A673 (cell line): ENCODE data around the gene CMTM7. TPM values are rescaled to one million over a fixed set of nuclear protein-coding genes. Genes with fewer than 3 reads are reported as not detected.

ENCODE experiments used
- BruUV-seq: library from RNA; stranded (reverse); fragments of 400-500 nt; replicated peaks from 2 replicates; lab custom pipeline; 2021; lab: Mats Ljungman, UMichigan
- CTCF ChIA-PET: fragments of 300-600 bp; sonication (Branson Sonifier 250); formaldehyde crosslinking; loops from one replicate; lab custom pipeline; 2022; ENCODE audit warnings: antibody characterized with exemption; lab: Charles Lee
- POLR2A ChIA-PET: fragments of 300-600 bp; sonication (Branson Sonifier 250); formaldehyde crosslinking; loops from one replicate; lab custom pipeline; 2022; ENCODE audit warnings: antibody characterized with exemption; ENCODE audit not compliant: low non-redundant PET; lab: Charles Lee
- DNase-seq: peaks from one replicate; pipeline ENCODE4 v3.0.0-alpha.2; 2015; ENCODE audit warnings: low spot score
- H3K27ac ChIP-seq: fragments of 200-600 bp; sonication (generic); 2 replicates; pipeline ENCODE4 v1.5.1; 2016; ENCODE audit warnings: mixed run types, low read depth, mild to moderate bottlenecking, mixed read lengths, antibody characterized with exemption, low read length; ENCODE audit not compliant: poor library complexity, severe bottlenecking
- H3K27me3 ChIP-seq: fragments of 200-600 bp; sonication (generic); replicated peaks from 2 replicates; pipeline ENCODE4 v1.6.1; 2017; ENCODE audit warnings: mixed run types, low read depth, mild to moderate bottlenecking, mixed read lengths, antibody characterized with exemption, low read length; ENCODE audit not compliant: insufficient read depth, poor library complexity
- H3K36me3 ChIP-seq: fragments of 200-600 bp; sonication (generic); 2 replicates; pipeline ENCODE4 v1.6.1; 2016; ENCODE audit warnings: mixed run types, mild to moderate bottlenecking, mixed read lengths, antibody characterized with exemption, low read length; ENCODE audit not compliant: insufficient read depth, poor library complexity, severe bottlenecking
- H3K4me1 ChIP-seq: fragments of 200-600 bp; sonication (generic); 2 replicates; pipeline ENCODE4 v1.6.1; 2017; ENCODE audit warnings: mixed run types, mild to moderate bottlenecking, mixed read lengths, antibody characterized with exemption, low read length; ENCODE audit not compliant: insufficient read depth, poor library complexity, severe bottlenecking
- H3K4me3 ChIP-seq: fragments of 200-600 bp; sonication (generic); 2 replicates; pipeline ENCODE4 v1.5.1; 2016; ENCODE audit warnings: low read depth, mixed run types, mild to moderate bottlenecking, mixed read lengths, low read length; ENCODE audit not compliant: poor library complexity, severe bottlenecking
- H3K9me3 ChIP-seq: fragments of 200-600 bp; sonication (generic); 2 replicates; pipeline ENCODE4 v1.6.1; 2016; ENCODE audit warnings: mixed run types, low read depth, mild to moderate bottlenecking, mixed read lengths, antibody characterized with exemption, low read length; ENCODE audit not compliant: poor library complexity, severe bottlenecking
- EZH2 ChIP-seq: fragments of 200-600 bp; sonication (generic); IDR thresholded peaks from 2 replicates; pipeline ENCODE4 v1.6.1; 2017; ENCODE audit warnings: borderline replicate concordance, low read depth, mild to moderate bottlenecking, mixed read lengths, antibody characterized with exemption, low read length; ENCODE audit not compliant: poor library complexity, severe bottlenecking
- intact Hi-C: fragments of 100-400 bp; cut with micrococcal nuclease; formaldehyde crosslinking; loops from one replicate; pipeline ENCODE4 v1.10.0; 2022; ENCODE audit not compliant: unreplicated experiment
- total RNA-seq: library from RNA; stranded (reverse); gene quantifications from 2 replicates; pipeline ENCODE4 v1.2.3, GENCODE V29; 2021
- TF ChIP-seq, protein P1 (sequence below): fragments of 300-800, 200-600 bp; sonication (generic); conservative IDR thresholded peaks from 2 replicates; pipeline ENCODE4 v1.5.1; 2017; ENCODE audit warnings: low read depth, mild to moderate bottlenecking, antibody characterized with exemption, low read length, moderate library complexity, mixed read lengths

CMTM7 gene
- total RNA-seq, 1 experiment from 2014 or later: not detected

GRCh38 chr3:32421185-32421584, 29.5 kb downstream of the CMTM7 start:
- H3K27me3 ChIP-seq: peaks cover 65% of the 10 kb centered on the region
- CTCF ChIA-PET: no interaction called here
- BruUV-seq: no TSS peak
- H3K4me3 ChIP-seq: no peak overlapping the region
- H3K36me3 ChIP-seq: no peaks in the 10 kb centered on the region
- no peak for DNase-seq
- no peak overlapping the region for H3K27ac ChIP-seq
- POLR2A ChIA-PET: no interaction called here
- intact Hi-C loops: no loop called here
- TF ChIP-seq EZH2: no peak
- TF ChIP-seq, protein P1, sequence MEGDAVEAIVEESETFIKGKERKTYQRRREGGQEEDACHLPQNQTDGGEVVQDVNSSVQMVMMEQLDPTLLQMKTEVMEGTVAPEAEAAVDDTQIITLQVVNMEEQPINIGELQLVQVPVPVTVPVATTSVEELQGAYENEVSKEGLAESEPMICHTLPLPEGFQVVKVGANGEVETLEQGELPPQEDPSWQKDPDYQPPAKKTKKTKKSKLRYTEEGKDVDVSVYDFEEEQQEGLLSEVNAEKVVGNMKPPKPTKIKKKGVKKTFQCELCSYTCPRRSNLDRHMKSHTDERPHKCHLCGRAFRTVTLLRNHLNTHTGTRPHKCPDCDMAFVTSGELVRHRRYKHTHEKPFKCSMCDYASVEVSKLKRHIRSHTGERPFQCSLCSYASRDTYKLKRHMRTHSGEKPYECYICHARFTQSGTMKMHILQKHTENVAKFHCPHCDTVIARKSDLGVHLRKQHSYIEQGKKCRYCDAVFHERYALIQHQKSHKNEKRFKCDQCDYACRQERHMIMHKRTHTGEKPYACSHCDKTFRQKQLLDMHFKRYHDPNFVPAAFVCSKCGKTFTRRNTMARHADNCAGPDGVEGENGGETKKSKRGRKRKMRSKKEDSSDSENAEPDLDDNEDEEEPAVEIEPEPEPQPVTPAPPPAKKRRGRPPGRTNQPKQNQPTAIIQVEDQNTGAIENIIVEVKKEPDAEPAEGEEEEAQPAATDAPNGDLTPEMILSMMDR: no peak
- no peaks in the 10 kb centered on the region for H3K9me3 ChIP-seq
- peaks cover 11% of the 10 kb centered on the region for H3K4me1 ChIP-seq

DNA sequence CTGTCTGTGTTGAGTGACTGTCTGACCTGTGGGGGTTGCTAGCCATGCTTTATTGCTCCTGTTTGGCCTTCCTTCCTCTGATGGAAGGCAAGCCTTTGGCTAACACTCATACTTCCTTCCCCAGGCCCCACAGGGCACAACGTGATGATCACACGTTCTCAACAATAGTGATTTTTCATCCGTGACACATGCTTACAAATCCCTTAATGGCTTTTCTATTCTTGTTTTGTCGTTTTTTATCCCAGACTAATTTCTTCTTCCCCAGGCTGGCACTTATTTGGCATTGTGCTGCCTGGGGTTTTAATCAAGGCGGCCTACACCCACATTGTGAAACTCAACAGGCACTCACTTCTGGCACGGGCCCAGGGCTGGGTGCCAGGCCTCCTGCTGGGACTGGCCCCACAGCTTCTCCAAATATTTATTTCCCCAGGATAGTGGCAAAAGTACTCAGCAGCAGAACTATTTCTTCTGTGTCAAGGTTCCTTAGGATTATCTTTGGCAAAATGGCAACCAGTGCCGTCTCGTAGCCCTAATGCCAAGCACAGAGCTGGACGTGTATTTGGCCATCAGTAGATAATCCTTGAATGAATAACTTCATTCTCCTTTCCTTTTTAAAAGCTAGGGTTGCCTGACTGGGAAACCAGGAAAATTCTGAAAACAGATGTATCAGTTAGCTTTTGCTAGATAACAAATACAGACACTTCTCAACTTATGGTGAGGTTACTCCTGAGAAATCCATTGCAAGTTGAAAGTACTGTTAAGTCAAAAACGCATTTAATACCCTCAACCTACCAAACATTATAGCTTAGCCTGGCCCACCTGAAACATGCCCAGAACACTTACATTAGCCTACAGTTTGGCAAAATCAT, 30.6 kb downstream of the CMTM7 start:
- H3K27ac ChIP-seq: no peak overlapping the region
- intact Hi-C loops: no loop called here
- no TSS peak for BruUV-seq
- ChIA-PET POLR2A (no interaction called here), CTCF (no interaction called here)
- H3K9me3 ChIP-seq: no peaks in the 10 kb centered on the region
- peaks cover 67% of the 10 kb centered on the region for H3K27me3 ChIP-seq
- TF ChIP-seq EZH2: no peak
- TF ChIP-seq, protein P1: no peak
- H3K4me3 ChIP-seq: no peak overlapping the region
- peaks cover 11% of the 10 kb centered on the region for H3K4me1 ChIP-seq
- H3K36me3 ChIP-seq: no peaks in the 10 kb centered on the region
- peak; percentile 92 for DNase-seq

GRCh38 chr3:32422943-32423342, 31.3 kb downstream of the CMTM7 start:
- no peak for TF ChIP-seq EZH2
- TF ChIP-seq, protein P1: no peak
- Histone ChIP-seq H3K4me3 (no peak overlapping the region), H3K27ac (no peak overlapping the region), H3K27me3 (peaks cover 63% of the 10 kb centered on the region), H3K9me3 (no peaks in the 10 kb centered on the region), H3K4me1 (peaks cover 11% of the 10 kb centered on the region), H3K36me3 (no peaks in the 10 kb centered on the region)
- no peak for DNase-seq
- BruUV-seq: no TSS peak
- POLR2A ChIA-PET: no interaction called here
- CTCF ChIA-PET: no interaction called here
- intact Hi-C loops: no loop called here
